DMS114 treated with DMSO at 0.1 percent for 48 hours (cell line): ENCODE data around the gene ARHGAP26.

Source experiments
- DNase-seq: peaks from one replicate; lab custom pipeline; 2025; ENCODE audit not compliant: unreplicated experiment; lab: John Stamatoyannopoulos, UW

Gene ARHGAP26

DNA sequence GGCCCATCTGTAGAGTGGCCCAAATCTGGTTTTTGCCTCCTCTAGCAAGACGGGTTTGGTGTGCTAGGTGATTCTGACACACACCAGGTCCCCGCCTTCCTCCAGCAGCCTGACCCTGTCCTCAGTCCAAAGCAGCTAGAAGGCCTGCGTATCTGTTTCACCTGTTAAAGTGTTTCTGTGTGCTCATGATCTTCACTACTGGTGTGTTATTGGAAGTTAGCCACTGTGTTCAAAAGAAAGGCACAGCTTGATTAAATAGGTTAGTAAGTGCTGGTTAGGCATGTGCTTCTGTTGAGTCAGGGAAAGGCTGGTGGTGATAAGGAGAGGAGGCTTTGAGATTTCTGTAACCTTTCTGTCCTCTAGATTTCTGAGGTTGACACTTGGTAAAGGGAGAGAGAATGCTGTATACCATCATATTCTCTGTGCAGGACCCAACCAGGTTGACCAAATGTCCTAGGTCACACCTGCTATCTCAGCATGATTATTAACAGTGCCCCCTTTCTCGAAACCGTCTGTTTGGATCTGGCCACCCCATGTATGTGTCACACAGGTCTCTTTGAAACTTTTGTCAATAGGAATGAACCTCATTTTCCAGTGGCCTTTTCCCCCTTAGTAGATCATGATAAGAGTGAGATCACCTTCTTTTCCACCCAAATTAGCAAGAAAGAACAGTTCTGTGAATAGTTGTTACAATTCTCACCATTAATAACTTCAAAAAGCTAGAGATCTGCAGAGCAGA is 58.8 kb downstream of the ARHGAP26 start:
- DNase-seq, result no peak

DNA sequence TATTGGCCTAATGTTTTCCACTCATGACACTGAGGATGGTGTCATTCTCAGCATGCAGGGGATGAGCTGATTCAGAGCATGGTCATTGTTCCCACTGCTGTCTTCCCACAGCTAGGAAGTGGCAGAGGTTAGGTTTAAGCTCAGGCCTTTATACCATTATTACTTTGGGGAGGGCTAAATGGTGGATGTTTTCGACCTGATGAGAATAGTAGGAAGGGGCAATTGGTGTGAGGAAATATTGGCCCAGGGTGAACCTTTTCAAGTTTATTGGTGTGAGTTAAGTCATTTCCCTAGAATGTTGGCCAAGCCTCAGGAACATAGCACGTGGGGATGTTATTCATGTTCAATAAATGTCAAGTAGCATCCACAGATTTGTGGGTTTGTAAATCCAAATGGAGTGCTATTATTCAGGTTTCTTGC is 59.6 kb downstream of the ARHGAP26 start:
- no peak for DNase-seq

DNA sequence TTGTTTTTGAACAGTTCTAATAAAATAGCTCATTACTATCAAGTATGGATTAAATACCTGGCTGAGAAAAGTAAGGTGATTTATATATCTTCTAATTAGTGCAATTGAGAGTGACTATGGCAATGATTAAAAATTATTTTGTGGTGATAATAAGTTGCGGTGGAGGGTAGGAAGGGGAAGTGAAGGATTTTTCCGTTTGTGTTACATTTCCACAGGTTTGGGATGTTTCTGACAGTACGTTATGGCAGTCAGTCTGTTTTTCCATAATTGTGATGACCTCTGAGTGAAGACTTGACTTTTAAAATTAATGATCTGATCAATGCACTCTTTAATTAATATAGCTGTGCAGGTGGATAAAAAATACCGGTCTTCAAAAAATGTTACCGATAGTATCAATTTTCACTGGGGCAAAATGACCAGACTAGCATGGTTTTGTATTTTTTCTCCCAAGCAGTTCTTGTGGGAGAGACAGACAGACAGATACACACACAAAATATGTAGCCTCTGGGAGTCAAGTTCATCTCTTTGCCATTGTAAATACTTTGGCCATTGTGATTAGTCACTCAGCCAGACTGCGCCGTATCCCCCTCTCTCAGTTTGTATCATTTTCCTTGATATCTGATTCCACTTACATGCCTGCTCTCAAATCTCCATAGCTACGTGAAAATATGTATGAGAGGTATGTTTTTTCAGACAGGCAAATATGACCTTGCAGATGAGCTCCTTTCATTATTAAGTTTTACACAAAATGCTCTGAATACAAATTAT is 60.2 kb downstream of the ARHGAP26 start:
- DNase-seq, result no peak

DNA sequence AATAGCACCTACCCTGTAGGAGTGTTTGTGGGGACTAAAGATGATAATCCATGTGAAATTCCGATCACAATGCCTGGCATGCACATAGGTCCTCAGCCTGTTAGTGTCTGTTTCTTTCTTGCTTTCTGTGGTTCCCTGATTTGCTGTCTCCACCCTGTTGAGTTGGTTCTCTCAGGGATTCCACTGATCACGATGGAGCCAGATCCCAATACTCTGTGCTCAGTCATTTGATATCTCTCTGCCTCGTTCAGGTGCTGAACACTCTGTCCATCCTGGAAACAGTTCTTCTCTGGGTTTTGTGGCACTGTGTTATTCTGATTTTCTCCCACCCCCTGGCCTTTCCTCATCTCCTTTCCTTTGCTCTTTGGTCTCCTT is 60.8 kb downstream of the ARHGAP26 start:
- DNase-seq, result no peak

DNA sequence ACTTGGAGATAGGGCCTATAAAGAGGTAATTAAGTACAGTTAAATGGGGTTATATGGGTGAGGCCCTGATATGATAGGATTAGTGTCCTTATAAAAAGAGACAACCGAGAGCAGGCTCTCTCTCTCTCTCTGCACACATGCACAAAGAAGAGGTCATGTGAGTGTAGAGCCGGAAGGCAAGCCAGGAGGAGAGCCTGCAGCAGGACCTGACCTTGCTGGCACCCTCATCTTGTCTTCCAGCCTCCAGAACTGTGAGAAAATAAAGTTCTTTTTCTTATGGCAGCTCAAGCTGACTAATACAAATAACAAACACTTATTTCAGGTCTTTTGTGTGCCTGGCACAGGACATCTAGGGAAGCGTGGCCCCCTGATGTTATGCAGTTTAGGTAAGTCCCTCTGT is 62.1 kb downstream of the ARHGAP26 start:
- DNase-seq, result no peak

DNA sequence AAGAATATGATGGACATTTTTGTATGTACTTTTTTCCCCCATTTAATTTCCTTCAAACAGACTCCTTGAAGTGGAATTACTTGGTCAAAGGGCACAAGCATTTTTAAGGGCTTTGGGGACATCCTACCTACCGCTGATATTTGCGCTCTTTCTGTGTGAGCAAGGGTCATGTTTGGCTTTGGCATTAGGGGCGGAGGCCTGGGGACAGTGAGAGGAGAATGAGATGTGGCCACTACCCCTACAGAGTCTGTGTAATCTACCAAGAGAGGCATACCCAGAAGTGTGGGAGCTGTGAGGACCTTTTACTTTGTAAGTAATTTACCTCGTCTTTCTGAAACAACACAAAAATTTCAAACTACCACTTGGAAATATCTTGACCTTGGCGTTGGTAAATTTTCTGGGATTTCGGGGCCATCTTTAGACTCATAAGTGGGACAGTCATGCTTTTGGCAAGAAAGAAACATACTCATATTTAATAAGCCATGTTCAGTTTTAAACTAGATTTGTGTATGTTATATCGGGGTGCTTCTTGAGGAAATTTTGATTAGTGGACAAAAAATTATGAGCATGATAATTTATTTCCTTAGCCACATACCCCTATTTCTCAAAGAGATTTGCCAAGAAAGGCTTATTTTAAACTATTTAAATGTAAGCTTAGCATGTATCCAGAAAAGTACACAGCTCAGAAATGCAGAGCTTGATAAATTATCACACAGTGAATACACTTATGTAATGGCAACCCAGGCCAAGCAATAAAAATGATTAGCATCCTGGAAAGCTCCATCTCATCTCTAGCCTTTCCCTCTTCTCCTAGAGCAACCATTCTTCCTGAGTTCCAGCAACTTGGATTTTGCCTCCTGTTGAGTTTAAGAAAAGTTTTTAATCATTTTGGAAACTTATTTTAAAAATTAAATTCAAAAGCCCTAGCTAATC is 63.6 kb downstream of the ARHGAP26 start:
- DNase-seq, result no peak

DNA sequence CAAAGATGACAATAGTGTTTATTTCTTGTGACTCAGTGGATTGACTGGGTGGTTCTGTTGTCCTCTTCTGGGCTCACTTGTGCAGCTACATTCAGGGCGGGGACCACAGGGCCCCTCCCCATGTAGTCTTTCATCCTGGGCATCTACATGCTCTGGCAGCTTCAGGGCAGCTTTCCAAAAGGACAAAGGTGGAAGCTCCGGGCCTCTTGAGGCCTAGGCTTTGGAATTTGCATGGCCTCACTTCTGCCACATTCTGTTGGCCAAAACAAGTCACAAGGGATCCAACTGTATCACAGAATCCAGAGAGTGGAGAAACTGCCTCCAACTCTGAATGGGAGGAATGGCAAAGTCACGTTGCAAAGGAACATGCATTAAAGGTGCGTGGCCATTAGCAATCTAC is 64.3 kb downstream of the ARHGAP26 start:
- no peak for DNase-seq

DNA sequence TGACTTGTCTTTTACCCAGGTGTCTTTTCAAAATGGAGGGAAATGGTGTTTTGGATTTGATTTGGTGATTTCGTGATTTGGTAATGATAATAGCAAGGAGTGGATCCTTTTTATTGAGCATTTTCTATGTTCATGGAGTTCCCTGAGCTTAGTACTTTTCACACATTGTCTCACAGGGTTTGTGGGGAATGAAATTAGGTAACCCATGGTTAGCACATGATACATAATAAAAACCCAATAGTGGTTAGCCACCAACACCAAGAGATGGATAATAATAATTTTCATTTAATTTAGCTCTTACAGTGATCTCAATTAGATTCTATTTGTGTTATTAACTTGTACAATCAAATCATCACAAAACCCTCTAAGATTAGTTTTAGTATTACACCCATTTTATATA is 65.4 kb downstream of the ARHGAP26 start:
- no peak for DNase-seq

DNA sequence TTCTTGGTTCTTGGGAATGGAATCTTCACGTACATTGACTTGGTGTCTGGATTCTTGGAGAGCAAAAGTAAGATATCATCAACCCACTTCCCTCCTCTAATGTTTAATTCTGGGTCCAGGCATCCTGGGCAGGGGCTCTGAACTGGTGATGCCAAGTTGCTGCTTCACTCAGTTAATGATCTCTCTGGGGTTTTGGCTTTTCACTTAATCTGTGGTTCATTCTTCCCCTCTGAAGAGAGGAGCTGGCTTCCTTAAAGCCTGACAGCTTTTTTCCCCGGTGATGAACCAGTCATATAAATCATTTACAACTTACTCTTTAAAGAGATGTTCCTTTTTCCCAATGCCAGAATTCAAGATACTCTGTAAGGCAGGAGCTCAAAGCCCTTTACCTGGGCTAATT is 65.9 kb downstream of the ARHGAP26 start:
- DNase-seq, result no peak

DNA sequence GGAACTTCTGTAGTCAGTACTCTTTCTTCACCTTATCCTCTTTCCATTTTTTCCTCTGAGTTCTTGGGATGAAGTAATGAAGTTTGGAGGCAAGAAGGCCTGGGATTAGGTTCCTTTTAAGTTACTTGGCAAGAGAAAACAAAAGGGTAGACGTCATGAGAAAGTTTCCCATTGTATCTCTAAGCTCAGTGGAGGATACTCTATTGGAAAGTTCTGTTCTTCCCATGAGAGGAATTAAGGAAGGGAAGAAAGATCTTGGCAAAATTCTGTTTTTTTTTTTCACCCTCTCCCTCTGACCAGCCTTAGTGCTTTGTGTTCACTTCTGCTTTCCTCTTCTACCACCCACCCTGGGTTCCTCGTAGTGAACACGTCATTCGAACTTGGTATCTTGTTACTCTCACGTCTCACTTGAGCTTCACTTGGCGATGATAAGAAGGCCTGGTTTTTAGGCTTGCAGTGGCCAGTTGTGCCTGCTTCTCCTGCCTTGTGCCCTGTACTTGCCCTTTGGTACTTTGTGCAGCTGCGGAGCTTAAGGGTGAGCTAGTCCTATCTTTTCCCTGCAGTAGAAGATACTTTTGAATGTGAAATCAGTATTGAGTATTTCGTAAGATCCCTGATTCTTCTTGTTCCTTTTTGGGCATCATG is 67.0 kb downstream of the ARHGAP26 start:
- DNase-seq, result no peak

DNA sequence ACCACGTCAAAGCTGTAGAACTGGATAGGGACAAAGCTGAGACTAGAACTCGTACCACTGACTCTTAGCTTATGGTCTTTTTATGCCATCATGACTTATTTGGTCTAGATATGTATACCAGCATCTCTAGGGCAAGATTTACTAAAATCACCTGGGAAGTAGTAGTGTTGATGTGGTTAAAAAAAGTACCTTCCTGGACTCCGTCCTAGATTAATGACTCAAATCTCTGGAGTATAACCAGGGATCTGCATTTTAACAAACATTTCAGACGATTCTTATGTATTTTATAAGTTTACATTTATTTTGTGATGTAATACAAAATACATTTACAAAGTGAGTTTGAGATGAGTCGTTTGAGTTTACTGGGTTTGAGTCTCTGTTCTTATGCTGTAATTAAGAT is 68.7 kb downstream of the ARHGAP26 start:
- no peak for DNase-seq

DNA sequence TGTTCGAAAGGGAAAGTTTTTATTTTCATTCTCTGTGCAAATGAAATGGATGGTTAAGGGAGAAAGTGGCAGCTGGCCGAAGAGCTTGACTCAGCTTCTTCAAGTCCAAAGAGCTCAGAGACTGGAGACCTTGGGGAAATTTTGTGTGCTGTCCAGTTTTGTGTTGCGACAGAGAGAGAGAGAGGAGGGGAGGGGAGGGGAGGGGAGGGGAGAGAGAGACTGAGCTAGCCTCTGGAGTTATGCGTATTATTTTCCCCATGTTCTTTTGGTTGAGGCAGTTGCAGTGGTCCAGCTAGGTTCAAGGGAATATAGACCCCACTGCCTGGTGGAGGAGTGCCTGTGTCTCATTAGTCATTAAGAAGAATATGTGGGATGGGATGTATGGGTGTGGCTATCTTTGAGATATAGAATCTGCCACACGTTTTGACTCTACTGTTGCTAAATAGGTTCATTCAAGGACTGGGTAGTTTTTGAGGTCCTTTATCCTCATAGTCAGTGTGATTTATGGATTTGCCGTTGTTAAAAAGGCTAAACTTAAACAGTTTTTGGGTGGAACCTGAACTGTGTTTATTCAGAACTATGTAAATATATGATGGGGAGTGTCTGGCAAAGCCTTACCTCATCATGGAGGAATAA is 69.7 kb downstream of the ARHGAP26 start:
- DNase-seq, result no peak

DNA sequence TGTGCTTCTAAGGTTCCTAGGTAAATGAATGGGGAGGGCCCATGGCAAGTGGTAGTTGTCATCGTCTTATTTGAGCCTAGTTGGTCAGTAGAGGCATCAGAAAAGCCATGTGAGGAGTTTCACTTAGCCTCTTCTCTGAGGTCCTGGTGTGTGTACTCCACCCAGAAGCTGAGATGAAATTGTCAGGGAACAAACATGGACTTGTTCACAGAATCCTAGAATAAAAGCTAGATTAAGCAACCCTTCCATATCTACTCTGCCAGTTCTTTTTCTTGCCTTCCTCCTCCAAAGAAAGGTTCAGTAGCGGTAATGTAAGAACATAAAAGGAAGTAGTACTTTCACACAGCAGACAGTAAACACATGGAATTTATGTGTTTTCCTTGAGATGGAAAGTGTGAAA is 70.4 kb downstream of the ARHGAP26 start:
- no peak for DNase-seq

DNA sequence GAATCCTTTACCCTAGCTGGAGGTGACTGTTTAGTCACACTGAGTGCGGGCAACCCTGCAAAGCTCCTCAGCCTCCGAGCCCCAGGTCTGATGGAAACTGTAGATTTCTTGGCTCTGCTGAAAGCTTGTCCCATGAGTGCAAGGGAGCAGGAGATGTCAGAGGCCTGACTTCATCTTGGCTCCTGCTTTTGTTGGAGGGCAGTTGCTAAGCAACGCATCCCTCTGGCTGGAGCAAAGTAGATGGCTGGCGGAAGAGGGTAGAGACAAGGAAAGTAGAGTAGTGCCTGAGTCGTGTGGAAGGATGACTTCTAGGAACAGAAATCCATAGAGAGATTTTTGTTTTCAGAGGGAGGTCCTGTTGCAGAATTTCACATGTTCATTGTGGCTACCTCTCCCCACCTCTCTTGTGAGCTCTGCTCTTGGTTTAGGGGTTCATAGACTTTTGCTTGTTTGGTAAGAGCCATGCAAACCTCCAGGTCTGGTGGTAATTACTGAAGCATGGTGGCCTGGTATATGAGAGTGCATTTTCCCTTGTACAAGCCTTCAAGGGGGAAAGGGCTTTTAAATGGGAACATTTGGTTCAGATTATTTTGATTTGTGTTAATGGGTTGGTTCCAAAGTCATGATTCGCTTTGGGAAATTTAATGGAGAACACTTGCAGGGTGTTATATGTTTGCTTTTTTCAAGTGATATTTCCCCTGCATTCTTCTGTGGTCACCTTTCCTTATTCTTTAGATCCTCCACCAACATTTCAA is 71.5 kb downstream of the ARHGAP26 start:
- DNase-seq, result no peak

DNA sequence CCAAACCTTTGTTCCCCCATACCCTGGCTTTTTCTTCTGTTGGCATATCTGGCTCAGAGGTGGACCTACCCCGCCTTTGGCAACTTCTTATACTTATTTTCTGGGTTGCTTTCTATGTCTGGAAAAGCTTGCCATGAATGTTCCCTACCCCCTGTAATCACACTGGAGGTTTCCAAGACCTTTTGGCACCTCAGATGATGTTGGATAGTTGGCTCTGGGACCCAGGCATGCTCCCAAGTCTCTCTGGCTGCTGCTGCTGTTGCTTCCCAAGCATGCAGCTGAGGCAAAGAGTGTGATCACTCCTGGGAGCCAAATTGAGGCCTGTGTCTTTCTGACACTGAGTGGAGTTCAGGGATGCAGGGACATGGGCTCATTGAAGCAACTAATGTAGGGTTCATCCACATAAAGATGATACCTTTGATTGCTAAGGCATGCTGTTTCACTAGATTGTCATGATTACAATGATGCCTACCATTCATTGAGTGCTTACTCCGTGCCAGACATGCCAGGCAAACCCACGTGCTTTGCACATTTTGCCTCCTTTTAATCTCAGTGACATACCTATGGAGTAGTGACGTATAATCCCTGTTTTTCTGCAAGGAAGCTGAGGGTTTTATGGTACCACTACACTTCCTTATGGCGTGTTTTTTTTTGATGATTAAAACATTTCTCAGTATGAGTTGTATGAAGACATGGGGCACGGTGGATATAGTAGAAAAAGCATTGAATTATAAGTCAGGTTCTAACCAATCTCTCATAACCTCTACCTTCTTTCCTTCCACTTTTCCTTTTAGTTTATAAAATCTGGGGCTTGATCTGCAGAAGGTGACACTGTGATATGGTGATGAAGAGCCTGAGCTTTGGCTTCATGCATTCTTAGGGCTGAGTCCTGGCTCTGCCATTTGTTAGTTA is 73.1 kb downstream of the ARHGAP26 start:
- no peak for DNase-seq

DNA sequence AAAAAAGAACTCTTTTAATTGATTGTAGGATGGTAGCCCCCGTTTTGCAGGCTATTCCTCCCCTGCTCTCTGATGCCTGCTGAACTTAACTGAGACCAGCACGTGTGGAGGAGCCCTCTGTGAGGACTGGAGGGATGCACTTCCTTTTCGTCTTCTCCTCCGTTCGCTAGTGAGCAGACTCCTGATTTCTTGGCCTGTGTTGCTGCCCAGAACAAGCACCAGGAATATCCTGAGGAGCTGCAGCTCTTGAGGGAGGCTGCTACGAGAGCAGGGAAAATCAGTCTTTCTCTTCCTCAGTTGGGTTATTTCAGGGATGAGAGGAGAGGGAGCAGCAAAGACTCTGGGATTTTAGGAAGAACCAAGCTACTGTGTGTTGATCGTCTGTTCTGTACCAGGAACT is 74.7 kb downstream of the ARHGAP26 start:
- DNase-seq, result no peak

DNA sequence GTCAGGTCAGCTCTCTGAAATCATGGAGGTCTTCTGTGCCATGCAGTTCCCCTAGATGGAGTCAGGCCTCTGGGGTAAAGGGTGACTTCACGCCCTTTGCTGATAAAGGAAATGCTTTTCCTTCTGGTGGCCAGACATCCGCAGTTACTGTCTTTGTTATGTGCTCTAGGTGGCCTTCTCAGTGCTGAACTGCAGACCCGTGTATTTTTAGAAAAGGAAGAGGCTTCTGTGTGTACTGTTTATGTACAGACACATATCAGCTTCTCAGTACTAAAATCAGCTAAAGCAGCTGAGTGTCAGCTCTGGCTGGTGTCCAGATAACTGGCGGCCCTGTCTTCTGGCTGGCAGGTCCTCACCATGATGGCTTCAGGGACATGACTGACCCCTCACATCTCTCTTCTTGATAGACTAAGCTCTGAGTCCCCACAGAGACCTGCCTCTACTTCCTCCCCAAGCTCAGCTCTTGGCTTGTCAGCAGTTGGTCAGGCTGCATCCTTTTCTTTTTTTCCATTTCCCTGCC is 75.3 kb downstream of the ARHGAP26 start:
- no peak for DNase-seq

DNA sequence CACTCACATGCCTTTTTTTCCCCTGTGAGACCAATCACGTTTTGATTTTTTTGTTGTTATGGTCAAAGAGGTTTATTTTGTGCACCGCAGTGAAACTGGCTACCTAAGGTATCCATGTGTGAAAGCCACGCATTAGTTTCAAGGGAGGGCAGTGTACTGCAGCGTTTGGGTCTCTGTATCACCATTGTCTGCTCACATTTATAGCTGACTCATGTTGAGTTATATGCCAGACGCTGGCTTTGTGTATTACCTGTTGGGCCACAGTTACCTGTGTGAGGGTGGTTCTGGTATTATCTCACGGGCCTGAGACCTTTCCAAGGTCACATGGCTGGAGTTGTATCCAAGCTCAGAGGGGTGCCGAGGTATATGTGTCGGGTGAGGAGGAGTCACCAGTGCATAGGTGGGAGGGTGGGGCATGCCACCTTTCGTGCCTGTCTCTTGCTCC is 75.8 kb downstream of the ARHGAP26 start:
- no peak for DNase-seq

DNA sequence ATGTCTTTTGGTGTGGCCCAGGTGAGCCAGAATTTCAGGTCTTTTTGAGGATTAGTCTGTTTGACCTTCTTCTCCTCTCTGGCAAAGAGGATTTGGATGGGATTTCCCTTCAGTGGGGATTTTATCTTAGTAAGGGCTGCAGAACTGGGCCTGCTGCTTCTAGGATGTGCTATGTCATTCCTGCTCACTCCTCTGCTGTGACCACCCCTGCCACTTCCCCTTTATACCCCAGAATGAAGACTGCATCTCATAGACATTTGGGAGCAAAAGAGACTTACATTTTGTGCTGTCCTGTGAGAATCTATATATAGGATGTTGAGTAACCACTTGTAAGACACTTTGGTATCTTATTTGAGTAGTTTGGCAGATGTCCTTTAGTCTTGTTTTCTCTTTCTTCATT is 76.2 kb downstream of the ARHGAP26 start:
- DNase-seq, result no peak
